ENCODE results near the gene ELOF1.
"Not testable (repeated sequence)": the region's sequence is repeated elsewhere in the genome, so short reads cannot be mapped to it uniquely, and the experiment has no call there.

Gene ELOF1

DNA sequence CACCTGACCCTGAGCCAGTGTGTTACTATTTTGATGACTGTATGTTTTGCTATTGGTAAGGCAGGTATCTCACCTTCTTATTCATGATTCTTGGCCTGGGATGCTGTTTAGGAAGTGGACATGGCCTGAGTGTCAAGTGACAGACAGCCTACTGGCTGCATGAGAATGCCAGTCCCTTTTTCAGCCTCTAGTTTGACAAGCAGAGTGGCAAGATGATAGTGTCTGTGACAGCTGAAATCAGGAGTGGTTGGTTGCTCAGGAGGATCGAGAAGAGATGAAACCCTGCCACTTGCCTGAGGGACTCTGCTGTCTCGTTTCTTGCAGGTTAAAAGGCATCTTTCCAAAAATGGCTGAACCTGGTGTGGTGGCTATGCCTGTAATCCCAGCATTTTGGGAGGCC lies 7.1 kb upstream of the ELOF1 start:
- no peak for DNase-seq

DNA sequence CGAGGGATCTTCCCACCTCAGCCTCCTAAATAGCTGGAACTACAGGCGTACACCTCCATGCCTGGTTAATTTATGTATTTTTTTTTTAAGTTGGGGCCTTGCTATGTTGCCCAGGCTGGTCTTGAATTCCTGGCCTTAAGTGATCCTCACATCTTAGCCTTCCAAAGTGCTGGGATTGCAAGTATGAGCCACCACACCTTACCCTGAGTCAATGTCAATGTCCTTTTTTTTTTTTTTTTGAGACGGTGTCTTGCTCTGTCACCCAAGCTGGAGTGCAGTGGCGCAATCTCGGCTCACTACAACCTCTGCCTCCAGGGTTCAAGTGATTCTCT lies 6.6 kb upstream of the ELOF1 start:
- DNase-seq = not testable (repeated sequence)

DNA sequence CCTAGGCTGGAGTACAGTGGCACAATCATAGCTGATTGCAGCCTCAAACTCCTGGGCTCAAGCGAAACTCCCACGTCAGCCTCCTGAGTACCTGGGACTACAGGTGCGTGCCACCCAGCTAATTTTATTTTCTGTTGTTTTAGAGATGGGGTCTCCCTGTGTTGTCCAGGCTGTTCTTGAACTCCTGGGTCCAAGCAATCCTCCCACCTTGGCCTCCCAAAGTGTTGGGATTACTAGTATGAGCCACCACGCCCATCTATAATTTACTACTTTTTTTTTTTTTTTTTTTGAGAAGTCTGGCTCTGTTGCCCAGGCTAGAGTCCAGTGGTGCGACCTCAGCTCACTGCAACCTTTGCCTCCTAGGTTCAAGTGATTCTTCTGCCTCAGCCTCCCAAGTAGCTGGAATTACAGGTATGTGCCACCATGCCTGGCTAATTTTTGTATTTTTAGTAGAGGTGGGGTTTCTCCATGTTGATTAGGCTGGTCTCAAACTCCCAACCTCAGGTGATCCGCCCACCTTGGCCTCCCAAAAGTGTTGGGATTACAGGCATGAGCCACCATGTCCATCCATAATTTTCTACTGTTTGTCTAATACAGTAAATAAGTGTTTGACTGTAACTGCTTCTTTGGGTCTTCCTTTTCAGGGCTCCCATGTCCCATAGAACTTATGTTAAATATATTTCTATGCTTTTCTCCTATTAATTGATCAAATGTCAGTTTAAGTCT lies 5.2 kb upstream of the ELOF1 start:
- not testable (repeated sequence) for DNase-seq

DNA sequence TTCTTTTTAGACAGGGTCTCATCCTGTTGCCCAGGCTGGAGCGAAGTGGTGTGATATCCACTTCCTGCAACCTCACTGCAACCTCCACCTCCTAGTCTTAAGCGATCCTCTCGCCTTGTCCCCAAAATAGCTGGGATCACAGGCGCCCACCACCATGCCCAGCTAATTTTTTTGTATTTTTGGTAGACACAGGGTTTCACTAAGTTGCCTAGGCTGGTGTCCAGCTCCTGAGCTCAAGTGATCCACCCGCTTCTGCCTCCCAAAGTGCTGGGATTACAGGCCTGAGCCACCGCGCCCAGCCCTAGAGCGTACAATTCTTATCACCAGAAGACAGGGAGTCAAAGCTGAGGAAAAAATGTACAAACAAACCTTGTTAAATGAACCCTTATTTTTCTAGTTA lies 4.5 kb upstream of the ELOF1 start:
- DNase-seq = no peak

DNA sequence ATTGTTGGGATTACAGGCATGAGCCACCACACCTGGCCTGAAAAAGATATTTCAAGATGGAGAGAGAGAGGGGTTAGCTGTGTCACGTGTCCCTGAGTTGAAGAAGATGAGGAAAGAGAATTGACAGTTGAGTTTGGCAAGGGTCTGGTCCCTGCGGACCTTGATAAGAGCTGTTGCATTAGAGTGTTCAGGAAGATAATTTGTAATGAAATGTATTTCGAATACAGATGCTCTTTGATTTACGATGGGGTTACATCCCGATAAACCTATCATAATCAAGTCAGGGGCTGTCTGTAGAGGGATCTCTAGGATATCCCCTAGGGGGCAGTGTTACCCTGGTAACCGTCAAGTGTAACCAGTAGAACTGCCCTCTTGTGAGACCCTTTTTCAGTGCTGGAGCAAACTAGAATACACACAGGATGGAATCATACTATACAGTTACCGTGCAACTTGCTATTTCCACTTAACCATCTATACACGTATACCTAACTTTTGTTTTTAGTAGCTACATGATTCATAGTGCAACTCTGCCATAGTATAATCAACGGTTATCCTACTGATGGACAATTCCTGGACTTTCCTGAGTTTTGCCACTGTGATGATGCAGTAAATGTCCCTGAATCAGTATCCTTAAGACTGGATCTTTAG lies 1.5 kb upstream of the ELOF1 start:
- DNase-seq = peak; percentile 82

DNA sequence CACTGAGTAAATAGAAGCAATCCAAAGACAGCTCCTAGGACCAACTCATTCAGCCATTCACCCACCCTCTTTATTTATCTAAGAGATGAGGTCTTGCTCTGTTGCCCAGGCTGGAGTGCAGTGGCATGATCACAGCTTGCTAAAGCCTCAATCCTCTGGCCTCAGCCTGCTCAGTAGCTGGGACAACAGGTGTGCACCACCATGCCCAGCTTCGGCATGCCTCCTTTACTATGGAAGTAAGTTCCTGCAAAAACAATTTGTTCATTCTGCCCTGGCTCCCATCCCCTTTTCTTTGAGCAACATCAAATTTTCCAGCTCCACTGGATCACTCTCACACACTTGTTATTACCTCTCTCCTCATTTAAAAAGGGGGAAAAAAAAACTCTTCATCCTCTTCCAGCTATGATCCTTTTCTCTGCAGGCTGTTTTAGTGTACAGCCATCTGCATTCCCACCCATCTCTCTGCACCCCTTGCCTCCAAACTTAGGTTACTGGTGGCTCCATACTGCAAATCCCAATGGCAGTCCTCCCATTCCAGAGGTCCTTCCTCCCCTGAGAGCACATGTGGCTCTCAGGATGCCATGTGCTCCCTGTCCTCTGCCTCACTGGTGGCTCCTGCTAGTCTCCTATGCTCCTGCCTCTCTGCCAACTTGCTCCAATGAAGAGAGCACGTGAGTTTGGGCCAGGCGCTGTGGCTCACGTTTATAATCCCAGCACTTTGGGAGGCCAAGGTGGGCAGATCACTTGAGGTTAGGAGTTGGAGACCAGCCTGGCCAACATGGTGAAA lies 2.2 kb downstream of the ELOF1 start:
- no peak for DNase-seq

DNA sequence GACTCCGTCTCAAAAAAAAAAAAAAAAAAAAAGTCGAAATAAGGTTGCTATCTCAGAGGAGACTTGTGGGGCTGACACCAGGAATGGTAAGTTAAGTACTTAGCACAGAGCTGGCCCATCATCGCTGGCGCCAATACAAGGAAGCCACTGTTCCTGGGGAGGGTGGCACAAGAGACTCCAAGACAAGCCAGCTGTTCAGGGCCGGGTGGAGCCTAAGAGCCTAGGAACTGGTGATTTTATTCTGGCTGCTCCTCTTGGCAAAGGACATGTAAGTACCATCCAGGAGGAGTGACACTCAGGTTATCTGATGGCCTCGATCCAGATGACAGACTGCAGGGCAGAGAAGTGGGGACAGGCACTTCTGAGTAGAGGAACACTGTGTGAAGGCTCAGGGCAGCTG lies 3.8 kb downstream of the ELOF1 start:
- no peak for DNase-seq

DNA sequence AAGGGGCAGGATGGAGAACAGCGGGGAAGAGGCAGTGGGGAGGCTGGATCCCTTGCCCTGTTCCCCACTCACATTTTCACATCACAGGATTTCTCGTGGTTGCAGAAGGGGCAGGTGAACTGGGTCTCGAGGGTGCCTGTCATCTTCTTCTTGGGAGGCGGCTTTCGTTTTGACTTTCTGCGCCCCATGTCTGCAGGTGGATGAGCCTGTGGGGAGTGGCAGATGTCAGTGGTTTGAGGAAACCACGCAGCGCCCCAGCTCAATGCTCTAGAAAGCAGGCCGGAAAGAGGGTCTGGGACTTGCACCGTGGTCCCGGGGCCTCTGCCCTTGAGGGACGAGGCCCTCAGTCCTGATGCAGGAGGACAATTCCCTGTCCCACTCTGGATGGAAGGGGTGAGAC lies 4.9 kb downstream of the ELOF1 start:
- DNase-seq = no peak

DNA sequence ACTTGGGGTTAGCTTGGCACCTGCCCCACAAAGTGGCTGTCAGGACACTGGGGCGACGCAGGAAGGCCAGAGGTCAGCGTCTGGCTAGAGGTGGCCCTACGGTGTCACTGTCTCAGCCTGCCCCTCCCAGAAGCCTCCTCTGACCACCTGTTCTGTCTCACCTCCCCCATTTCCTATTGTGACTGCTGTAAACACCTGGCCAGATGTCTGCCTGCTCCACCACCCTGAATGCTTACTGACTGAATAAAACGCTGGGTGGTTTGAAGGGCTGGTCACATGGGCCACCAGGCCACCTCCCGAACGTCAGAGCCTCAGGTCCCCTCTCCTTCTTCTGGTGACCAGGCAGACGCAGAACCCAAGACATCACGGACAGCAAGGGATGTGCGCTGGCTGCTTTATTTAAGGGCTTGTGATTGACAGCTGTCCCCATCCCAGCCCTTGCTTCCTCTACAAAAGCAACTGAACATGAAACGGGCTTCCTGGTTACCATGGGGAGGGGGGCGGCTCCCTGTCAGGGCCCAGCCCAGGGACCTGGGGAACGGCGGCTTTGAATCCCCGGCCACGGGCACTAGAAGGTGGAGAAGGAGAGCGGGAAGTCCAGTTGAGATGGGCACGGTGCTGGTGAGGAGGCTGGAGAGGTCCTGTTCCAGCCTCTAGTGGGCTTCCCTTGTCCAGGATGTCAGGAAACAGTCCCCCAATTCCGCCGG lies 6.2 kb downstream of the ELOF1 start:
- DNase-seq = no peak

DNA sequence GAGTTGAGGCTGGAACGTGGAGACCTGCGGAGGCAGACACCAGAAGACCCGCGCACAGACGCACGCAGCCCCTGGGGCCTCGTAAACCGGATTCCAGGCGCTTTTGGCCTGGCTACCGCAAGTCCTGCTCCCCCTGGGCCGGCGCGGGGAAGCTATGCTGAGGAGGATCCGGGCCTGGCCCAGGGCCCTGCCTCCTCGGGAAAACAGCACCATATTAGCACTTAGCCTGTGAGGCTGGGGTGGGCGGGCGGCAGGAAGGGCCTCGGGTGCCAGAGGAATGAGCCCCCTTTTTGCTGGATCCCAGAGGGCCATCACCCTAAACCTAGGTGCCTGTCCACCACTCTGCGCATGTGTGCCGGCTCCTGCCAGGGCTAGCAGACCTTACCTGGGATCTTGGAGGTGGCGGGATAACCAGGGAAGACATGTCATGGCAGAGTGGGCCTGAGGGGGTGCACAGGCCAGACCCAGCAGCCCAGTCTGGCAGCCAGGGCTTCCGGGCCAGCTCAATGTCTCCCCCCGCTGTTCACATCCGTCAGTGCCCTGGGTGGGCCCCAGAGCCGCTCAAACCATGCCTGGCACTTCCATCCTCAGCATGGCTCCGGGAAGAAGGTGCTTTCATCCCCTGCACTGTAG lies 7.3 kb downstream of the ELOF1 start:
- no peak for DNase-seq

DNA sequence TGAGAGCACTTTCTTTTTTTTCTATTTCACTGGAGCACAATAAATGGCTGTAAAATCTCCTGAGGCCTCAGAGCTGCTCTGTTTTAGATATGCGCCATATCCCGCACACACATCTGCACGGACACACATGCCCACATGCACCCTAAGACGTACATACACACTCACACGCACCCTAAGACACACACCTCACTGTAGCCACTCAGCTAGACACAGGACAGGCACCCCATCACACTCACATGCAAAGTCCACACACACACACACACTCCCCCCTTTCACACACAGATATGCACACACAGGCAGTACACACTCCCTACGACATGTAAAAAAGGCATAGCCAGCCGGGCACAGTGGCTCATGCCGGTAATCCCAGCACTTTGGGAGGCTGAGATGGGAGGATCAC lies 8.8 kb downstream of the ELOF1 start:
- no peak for DNase-seq

DNA sequence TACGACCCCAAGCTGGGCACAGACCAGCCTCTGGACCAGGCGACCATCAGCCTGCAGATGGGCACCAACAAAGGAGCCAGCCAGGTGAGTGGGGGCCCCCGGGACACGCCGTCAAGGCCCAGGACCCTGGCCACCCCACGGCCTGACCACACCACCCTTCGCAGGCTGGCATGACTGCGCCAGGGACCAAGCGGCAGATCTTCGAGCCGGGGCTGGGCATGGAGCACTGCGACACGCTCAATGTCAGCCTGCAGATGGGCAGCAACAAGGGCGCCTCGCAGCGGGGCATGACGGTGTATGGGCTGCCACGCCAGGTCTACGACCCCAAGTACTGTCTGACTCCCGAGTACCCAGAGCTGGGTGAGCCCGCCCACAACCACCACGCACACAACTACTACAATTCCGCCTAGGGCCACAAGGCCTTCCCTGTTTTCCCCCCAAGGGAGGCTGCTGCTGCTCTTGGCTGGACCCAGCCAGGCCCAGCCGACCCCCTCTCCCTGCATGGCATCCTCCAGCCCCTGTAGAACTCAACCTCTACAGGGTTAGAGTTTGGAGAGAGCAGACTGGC lies 9.6 kb downstream of the ELOF1 start:
- no peak for DNase-seq

DNA sequence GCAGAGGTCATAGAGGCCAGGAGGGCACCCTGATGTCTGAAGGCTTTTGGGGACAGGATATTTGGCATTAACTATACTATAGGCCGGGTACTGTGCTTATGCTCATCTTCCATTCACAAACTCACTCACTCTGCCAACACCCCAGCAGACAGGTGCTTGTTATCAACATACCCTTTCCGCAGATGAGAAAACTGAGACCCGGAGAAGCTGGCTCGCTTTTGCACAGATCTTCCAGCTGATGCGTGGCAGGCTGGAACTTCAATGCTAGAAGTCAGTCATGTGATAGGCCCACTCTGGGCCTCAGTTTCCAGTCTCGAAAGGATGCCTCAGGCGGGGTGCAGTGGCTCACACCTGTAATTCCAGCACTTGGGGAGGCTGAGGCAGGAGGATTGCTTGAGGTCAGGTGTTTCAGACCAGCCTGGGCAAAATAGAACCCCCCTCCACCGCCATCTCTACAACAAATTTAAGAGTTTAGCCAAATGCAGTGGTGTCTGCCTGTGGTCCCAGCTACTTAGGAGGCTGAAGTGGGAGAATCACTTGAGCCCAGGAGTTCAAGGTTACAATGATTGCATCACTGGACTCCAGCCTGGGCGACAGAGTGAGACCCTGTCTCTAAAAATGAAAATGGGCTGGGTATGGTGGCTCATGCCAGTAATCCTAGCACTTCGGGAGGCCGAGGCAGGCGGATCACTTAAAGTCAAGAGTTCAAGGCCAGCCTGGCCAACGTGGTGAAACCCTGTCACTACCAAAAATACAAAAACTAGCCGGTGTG lies 10.9 kb downstream of the ELOF1 start:
- no peak for DNase-seq

DNA sequence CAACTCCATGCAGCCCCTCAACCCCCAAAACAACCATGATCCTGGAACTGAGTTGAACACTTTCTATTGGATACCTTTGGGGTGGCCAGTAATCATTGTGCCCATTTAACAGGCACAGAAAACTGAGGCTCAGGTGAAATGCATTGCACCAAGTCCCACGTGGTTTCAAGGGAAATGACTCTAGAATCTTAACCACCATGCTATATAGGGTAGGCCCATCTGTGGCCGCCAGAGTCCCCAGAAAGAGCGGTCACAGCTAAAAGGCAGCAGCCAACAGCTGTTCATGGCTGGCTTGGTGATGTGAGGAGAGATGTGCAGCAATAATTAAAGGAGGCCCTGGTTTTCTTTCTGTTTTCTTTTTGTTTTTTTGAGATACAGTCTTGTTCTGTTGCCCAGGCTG lies 17.8 kb downstream of the ELOF1 start:
- DNase-seq = no peak

DNA sequence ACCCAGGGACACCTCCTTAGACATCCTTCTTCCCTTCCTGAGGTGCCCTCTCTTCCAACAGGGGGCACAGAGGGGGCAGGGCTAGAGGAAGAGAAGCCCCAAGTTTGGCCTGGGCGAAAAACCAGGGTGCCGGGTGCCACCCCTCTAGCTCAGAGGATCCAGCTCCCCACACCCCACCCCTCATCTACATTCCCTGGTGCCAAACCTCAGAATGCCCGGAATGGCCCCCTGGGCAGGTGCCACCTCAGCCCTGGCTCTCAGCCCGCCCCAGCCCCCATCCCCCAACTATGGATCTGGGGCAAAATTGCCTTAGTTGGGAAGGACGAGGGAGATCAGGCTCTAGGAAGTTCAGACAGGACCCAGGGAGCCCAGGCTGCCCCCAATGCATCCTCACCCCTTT lies 18.4 kb downstream of the ELOF1 start:
- DNase-seq = no peak

DNA sequence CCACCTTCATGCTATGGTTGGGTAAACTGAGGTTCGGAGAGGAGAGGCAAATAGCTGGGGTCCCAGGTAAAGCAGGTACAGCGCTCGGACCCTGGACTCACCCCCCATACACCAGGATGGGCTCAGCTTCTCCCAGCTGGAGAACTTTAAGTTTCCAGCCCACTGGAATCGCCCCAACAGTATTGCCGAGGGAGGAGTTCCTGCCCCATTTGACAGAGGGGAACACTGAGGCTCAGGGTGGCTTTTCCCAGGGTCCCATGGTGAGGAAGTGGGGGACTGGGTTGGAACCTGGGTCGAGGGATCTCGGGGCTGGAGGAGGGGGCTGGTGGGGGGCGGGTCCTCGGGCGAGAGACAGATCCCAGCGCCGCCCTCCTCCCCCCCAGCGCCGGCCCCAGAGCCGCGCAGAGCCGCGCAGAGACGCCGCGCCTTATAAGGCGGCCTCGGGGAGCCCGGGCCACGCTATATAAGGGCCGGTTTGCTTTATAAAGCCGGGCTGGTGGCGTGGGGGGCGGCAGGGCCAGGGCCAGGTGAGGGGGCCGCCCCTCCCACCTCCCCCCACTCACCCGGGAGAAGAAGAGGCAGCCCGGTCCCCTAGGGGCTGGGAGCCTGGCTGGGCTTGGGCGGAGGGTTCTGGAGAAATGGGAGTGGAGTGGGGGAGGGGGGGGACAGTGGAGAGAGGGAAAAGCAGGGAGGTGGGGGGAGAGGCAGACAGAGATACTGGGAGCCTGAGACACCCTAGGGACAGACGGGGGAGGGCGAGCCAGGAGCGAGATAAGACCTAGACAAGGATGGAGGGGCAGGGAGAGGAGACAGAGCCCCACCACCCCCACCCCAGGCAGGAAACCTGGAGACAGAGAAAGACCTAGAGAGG lies 19.3 kb downstream of the ELOF1 start:
- DNase-seq = no peak

DNA sequence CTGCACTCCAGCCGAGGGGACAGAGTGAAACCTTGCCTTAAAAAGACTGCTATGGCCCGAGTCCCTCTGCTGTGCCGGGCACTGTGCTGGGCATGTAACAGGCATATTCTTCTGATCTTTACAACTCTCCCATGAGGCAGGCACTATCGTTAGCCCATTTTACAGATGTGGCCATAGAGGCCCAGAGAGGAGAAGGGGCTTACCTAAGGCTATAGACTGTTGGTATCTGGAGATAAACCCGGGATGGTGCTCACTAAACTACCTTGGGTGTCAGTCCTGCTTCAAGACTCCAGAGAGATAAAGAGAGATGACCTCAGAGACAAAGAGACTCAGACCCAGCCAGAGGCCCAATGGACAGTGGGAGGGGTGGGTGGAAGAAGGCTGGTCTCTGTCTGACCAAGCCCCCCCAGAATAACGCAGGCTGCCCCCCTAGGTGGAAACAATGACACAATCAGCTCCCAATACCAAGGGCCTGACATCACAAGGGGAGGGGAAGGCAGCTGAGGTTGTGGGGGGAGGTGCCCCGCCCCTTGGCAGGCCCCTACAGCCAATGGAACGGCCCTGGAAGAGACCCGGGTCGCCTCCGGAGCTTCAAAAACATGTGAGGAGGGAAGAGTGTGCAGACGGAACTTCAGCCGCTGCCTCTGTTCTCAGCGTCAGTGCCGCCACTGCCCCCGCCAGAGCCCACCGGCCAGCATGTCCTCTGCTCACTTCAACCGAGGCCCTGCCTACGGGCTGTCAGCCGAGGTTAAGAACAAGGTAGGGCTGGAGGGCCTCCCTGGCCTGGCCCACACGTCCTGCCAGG lies 20.6 kb downstream of the ELOF1 start, which contains the start of gene CNN1:
Gene CNN1 (plus strand): TSS at position 620 of the 805 bp plus-strand sequence. CDS start 77 bp downstream, at position 697.
- DNase-seq = no peak

DNA sequence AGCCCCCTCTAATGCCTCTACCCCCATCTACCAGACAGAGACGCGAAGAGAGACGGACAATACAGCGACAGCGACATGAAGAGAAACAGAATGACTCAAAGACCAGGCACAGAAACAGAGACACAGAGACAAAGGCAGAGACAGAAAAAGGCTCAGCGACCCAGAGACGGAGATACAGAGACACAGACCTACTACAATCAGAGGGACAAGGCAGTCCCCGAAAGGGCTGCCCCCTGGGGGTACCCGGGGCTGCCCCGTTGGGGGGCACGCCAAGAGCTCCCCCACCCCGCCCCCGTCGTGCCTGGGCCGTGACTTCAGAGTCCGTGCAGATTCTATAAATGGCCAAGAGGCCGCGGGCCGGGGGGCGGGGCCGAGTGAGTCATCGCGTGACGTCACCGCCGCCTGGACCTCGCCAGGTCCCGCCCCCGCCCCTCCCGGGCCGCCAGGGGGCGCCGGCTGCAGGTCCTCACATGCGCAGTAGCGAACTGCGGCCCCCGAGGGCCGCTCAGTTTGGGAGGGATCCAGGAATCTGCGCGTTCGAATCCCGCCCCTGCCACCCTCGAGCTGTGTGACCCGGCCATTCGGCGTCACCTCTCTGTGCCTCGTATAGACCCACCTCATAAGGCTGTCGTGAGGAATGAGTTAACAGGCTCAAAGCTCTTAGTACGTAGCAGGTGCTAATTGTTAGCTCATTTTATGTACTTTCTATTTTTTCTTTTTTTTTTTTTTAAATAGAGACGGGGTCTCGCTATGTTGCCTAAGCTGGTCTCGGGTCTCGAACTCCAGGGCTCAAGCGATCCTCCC lies 23.0 kb downstream of the ELOF1 start:
- peak; percentile 87 for DNase-seq

DNA sequence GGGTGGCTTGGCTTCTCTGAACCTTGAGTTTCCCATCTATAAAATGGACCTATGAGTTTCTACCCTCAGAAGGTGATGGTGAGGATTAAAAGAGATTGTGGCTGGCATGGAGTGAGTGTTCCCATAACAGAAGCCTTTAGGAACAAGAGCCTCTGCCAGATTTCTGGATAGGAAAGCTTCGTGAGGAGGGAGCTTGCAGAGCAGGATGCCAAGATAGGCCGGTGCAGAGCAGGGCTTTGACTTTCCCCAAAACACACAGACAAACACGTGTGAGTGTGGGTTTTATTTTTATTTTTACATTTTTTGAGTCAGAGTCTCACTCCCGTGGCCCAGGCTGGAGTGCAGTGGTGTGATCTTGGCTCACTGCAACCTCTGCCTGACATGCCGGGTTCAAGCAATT lies 24.1 kb downstream of the ELOF1 start:
- DNase-seq = no peak
